ENCODE measurements around the gene HGF.

Gene HGF

GRCh38 chr7:81790686-81791085 lies 20.8 kb upstream of the HGF start:
- TF ChIP-seq CREB1 (IDR thresholded peaks at IDR 0.05; ENCODE audit: low read depth) (no peak), REST (IDR thresholded peaks at IDR 0.05; ENCODE audit: low read depth) (no peak), FOXM1 (IDR thresholded peaks at IDR 0.05; ENCODE audit: borderline replicate concordance, low read depth) (no peak), EP300 (IDR thresholded peaks at IDR 0.05; ENCODE audit: borderline replicate concordance) (no peak), EGR1 (IDR thresholded peaks at IDR 0.05) (no peak), TCF12 (IDR thresholded peaks at IDR 0.05; ENCODE audit: low read depth) (no peak), TAF1 (IDR thresholded peaks at IDR 0.05; ENCODE audit: low read depth) (no peak), NFIC (IDR thresholded peaks at IDR 0.05) (no peak)
- TF ChIP-seq, protein P1, sequence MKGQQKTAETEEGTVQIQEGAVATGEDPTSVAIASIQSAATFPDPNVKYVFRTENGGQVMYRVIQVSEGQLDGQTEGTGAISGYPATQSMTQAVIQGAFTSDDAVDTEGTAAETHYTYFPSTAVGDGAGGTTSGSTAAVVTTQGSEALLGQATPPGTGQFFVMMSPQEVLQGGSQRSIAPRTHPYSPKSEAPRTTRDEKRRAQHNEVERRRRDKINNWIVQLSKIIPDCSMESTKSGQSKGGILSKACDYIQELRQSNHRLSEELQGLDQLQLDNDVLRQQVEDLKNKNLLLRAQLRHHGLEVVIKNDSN (IDR thresholded peaks at IDR 0.05) = no peak

DNA sequence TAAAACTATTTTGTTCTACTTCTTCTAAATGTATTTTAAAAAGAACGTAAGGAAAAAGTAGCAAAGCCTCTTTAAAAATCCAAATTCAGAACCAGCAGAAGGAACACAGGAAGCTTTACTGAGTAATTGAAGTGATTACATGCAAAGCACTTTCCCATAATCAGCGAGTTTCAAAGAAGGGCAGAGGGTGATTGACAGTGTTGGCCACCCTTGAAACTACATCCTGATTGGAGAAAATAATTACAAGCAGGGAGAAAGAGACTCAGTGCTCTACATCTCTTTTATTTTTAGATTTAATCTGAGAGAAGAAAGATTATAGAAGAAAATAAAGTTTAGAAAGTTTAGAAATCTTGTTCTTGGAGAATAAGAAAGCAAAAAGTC lies 20.3 kb upstream of the HGF start:
- TF ChIP-seq REST (IDR thresholded peaks at IDR 0.05; ENCODE audit: low read depth) (no peak), NFIC (IDR thresholded peaks at IDR 0.05) (no peak)

DNA sequence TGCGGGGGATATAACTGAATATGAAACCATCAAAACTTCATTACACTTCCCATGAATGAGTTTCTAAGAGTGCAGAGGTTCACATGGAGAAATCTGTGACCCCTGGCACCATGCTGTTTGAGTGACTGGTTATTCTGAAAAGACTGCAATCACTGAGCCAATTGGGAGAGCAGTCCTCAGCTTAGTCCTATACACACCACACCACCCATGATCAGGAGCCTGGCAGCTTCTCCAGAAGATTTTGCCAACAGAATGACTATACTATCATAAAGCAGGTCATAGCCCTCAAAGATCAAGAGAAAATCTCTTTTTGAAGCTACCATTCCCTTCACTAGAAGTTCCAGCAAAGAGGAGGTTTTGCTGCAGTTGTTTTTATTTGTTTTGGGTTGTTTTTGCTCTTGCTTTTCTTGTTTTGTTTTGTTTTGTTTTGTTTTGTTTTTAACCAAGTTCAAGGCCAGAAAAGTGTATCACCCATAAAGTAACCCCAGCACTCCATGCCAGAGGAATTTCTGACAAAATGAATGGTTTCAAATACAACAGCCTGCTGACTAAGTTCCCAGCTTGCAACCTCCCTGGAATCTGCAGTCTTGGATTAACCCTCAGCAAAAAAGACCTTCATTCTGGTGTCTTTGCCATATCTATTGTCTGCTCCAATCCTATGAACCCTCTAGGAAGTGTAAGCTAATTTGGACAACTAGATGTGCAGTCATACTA lies 19.7 kb upstream of the HGF start:
- TF ChIP-seq TCF12 (IDR thresholded peaks at IDR 0.05; ENCODE audit: low read depth) (no peak), CEBPB (IDR thresholded peaks at IDR 0.05) (no peak), REST (IDR thresholded peaks at IDR 0.05; ENCODE audit: low read depth) (no peak), EGR1 (IDR thresholded peaks at IDR 0.05) (no peak), CREB1 (IDR thresholded peaks at IDR 0.05; ENCODE audit: low read depth) (no peak), ZBTB7A (IDR thresholded peaks at IDR 0.05; ENCODE audit: low read depth) (no peak)
- TF ChIP-seq, protein P2, sequence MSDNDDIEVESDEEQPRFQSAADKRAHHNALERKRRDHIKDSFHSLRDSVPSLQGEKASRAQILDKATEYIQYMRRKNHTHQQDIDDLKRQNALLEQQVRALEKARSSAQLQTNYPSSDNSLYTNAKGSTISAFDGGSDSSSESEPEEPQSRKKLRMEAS (IDR thresholded peaks at IDR 0.05) = no peak
- TF ChIP-seq, protein P1 (IDR thresholded peaks at IDR 0.05) = no peak

- no peak for TF ChIP-seq YY1 (IDR thresholded peaks at IDR 0.05; ENCODE audit: low read depth)
- TF ChIP-seq, protein P1 (IDR thresholded peaks at IDR 0.05) = no peak
- TF ChIP-seq EP300 (IDR thresholded peaks at IDR 0.05; ENCODE audit: borderline replicate concordance) = no peak
- no peak for TF ChIP-seq EGR1 (IDR thresholded peaks at IDR 0.05)
- TF ChIP-seq TCF12 (IDR thresholded peaks at IDR 0.05; ENCODE audit: low read depth) = no peak
- no peak for TF ChIP-seq NFIC (IDR thresholded peaks at IDR 0.05)
- TF ChIP-seq ZBTB7A (IDR thresholded peaks at IDR 0.05; ENCODE audit: low read depth) = no peak
- no peak for TF ChIP-seq CEBPB (IDR thresholded peaks at IDR 0.05)
- TF ChIP-seq REST (IDR thresholded peaks at IDR 0.05; ENCODE audit: low read depth) = no peak
- no peak for TF ChIP-seq TEAD4 (IDR thresholded peaks at IDR 0.05)
- no peak for TF ChIP-seq RAD21 (IDR thresholded peaks at IDR 0.05; ENCODE audit: low read depth)
Measured at GRCh38 chr7:81788246-81788645, 18.4 kb upstream of the HGF start.
